Keratinocyte (primary cell): Measurements from ENCODE around the gene NOL3.

ENCODE experiments used
- CTCF ChIP-seq, 3 experiments: IDR thresholded peaks in 1 of 3; conservative IDR thresholded peaks in 1 of 3; optimal IDR thresholded peaks in 1 of 3; 2 replicates in 2 of 3; 3 replicates in 1 of 3; pipeline versions ENCODE3 to v1.5.1; 2011; ENCODE audit warnings: low read length in 3 of 3, mild to moderate bottlenecking in 3 of 3, moderate library complexity in 2 of 3, control low read depth in 1 of 3, inconsistent platforms in 1 of 3; ENCODE audit not compliant: insufficient read depth in 2 of 3; ENCODE audit errors: extremely low read depth in 1 of 3
- EZH2 ChIP-seq: IDR thresholded peaks from one replicate; pipeline ENCODE4 v1.6.1; 2012; ENCODE audit warnings: inconsistent platforms, mild to moderate bottlenecking, low read length, moderate library complexity

- TF ChIP-seq CTCF (optimal IDR thresholded peaks at IDR 0.05 in 1 of 3, IDR thresholded peaks at IDR 0.05 in 1 of 3, conservative IDR thresholded peaks at IDR 0.05 in 1 of 3; ENCODE audit: extremely low read depth in 1 of 3, insufficient read depth in 2 of 3, low read length in 3 of 3), result no peak
- no peak for TF ChIP-seq EZH2
Measured at GRCh38 chr16:67146523-67147357, 23.6 kb upstream of the NOL3 start.
